Amygdala (tissue), 56 donors: ENCODE results near the gene SERPINB13.
"Not testable (repeated sequence)": the region's sequence is repeated elsewhere in the genome, so short reads cannot be mapped to it uniquely, and the experiment has no call there.

ENCODE experiments used
- DNase-seq, 56 donors: peaks; one replicate each; lab custom pipeline; 2025; lab: John Stamatoyannopoulos, UW

Gene SERPINB13

DNA sequence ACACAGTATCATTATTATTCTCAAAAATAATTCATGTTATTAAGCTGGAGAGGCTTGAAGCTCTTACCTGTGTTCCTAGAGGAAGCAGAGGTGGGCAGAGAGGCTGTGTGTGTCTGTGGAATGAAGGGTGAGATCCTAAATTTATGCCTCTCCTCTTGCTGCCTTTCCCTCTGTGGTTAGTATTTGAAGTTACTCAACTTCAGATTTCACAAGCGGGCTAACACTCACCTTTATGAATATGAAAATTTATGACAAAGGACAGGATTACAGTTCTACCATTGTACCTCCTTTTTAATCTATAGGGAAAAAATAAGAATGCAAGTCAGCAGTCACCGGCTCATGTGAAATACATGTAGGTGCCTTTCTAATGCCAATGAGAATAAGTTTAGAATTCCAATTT, 57.0 kb downstream of the SERPINB13 start, which contains the start of gene SERPINB4:
Gene SERPINB4, minus strand, starts transcription at position 115 of the 400 bp plus-strand sequence. CDS start 679 bp downstream, outside the sequence.
- DNase-seq, result not testable (repeated sequence)

DNA sequence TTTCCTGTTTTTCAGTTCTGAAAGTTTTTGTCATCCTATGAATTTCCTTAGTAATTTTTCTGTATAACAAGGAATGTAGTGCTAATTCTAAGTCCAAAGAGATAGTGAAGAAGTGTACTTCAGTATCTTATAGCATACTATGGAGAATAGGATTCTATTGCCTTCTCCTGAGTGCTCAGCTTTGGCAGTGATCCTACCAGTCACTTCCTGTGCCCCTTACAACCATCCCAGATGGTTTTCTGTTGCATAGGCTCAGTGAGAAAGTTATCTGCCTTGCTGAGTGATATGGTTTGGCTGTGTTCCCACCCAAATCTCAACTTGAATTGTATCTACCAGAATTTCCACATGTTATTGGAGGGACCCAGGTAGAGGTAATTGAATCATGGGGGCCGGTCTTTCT, 57.6 kb downstream of the SERPINB13 start:
- DNase-seq, result not testable (repeated sequence)

DNA sequence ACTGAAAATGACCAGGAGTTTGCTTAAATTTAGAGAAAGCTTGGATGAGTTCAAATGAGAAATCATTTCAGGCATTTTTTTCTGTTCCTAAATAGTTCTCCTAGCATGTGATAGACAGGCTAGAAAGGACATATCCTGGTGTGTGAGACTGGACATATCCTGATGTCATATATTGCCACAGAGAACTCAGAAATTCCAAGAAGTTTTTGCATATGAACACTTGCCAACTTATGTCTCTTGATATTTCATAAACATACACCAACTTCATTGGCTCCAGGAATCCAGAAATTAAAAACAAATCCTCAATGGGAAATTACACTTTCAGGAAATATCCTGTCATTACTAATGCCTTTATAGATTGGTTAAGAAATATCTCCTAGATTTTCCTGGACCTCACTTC, 59.8 kb downstream of the SERPINB13 start:
- DNase-seq, result no peak

DNA sequence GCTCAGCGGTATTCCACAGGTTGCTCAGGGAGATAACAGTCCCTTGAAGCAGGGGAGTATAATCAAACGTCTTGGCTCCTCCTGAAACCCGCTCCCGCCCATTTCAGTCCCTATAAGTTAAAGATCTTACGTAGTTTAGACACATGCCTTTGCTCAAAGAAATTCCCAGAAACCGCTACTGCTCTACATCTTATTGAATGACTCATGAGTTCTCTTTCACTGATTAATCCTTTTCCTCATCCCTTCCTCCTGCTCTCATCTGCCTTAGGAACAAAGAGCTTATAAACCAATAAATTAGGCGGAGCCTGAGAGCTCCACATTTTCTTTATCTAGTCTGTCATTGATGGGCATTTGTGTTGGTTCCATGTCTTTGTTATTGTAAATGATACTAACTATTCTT, 61.1 kb downstream of the SERPINB13 start:
- DNase-seq, result no peak
